GM13976 (cell line): ENCODE data around the gene UBE2R2.
"Not testable (repeated sequence)": the region's sequence is repeated elsewhere in the genome, so short reads cannot be mapped to it uniquely, and the experiment has no call there.

Source experiments
- DNase-seq: peaks from one replicate; pipeline ENCODE4 v3.0.0; 2012; ENCODE audit warnings: low spot score
- in situ Hi-C: fragments of 300-500 bp; cut with MboI; formaldehyde crosslinking; loops from one replicate; pipeline ENCODE4 v1.12.0; 2022; ENCODE audit warnings: low sequenced_read_pairs, mixed read lengths, inconsistent platforms; ENCODE audit not compliant: unreplicated experiment
- TF ChIP-seq, protein P1 (sequence below): IDR thresholded peaks from 2 replicates; pipeline ENCODE4 v1.5.1; 2012; ENCODE audit warnings: borderline replicate concordance, mild to moderate bottlenecking; ENCODE audit not compliant: insufficient read depth; ENCODE audit errors: extremely low read depth, missing control alignments, control extremely low read depth

The UBE2R2 gene

GRCh38 chr9:33837138-33837537, 20.2 kb downstream of the UBE2R2 start:
- TF ChIP-seq, protein P1, sequence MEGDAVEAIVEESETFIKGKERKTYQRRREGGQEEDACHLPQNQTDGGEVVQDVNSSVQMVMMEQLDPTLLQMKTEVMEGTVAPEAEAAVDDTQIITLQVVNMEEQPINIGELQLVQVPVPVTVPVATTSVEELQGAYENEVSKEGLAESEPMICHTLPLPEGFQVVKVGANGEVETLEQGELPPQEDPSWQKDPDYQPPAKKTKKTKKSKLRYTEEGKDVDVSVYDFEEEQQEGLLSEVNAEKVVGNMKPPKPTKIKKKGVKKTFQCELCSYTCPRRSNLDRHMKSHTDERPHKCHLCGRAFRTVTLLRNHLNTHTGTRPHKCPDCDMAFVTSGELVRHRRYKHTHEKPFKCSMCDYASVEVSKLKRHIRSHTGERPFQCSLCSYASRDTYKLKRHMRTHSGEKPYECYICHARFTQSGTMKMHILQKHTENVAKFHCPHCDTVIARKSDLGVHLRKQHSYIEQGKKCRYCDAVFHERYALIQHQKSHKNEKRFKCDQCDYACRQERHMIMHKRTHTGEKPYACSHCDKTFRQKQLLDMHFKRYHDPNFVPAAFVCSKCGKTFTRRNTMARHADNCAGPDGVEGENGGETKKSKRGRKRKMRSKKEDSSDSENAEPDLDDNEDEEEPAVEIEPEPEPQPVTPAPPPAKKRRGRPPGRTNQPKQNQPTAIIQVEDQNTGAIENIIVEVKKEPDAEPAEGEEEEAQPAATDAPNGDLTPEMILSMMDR: no peak
- in situ Hi-C loops: no loop called here
- no peak for DNase-seq

DNA sequence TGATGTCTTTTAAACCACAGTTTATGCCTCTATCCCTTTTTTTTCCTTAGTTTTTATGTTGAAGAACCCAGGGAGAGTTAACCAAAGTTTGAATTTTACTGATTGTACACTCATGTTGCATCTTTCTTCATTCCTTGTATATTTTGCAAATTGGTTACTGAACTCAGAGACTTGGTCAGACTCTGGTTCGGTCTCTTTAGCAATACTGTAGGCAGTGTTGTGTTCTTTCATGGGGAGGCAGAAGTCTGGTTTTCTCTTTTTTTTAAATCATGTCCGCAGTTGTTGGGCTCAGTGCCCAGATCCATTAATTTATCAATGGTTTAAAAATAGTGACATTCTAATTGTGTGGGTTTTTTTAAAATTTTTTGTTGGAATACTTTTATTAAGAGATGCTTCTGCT, 23.4 kb downstream of the UBE2R2 start:
- in situ Hi-C loops: no loop called here
- DNase-seq: no peak
- TF ChIP-seq, protein P1: no peak

GRCh38 chr9:33843312-33843961, 26.5 kb downstream of the UBE2R2 start:
- TF ChIP-seq, protein P1: no peak
- no peak for DNase-seq
- in situ Hi-C loops: no loop called here

DNA sequence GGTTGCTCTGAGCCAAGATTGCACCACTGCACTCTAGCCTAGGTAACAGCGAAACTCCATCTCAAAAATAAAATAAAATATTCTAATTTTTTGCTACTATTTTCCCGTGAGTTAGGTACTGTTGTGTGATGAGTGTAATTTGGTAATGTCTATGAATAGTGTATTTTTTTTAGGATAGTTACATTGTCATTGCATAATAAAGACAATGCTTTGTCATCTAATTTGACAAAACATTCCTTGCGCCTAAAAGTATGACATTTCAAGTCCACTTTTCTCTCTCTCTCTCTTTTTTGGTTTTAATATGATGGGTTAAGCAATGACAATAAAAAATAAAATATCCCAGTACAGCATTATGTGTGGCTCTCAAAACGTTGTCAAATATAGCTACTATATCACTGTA, 29.3 kb downstream of the UBE2R2 start:
- in situ Hi-C loops: no loop called here
- DNase-seq: no peak
- TF ChIP-seq, protein P1: no peak

- in situ Hi-C loops, DNase-seq: not testable (repeated sequence)
Measured at GRCh38 chr9:33847894-33848205, 30.9 kb downstream of the UBE2R2 start.

GRCh38 chr9:33850267-33850629, 33.3 kb downstream of the UBE2R2 start:
- TF ChIP-seq, protein P1: no peak
- in situ Hi-C loops: no loop called here
- no peak for DNase-seq

- TF ChIP-seq, protein P1: no peak
- in situ Hi-C loops: no loop called here
- no peak for DNase-seq
Measured at GRCh38 chr9:33850677-33851076, 33.7 kb downstream of the UBE2R2 start.
